HG03039 (cell line): ENCODE measurements around the gene CRYZ.

Source experiments
- ATAC-seq: cut with Tn5 transposase; IDR thresholded peaks from one replicate; pipeline ENCODE4 v1.9.1; 2021; ENCODE audit warnings: mild to moderate bottlenecking, moderate library complexity; ENCODE audit not compliant: unreplicated experiment

The CRYZ gene

GRCh38 chr1:74731399-74732052 is 1.3 kb downstream of the CRYZ start:
- no peak for ATAC-seq

- no peak for ATAC-seq
These were observed 2.9 kb downstream of the CRYZ start for GRCh38 chr1:74729741-74730478.

GRCh38 chr1:74728736-74729135 is 4.1 kb downstream of the CRYZ start:
- no peak for ATAC-seq

- no peak for ATAC-seq
These were observed 6.8 kb downstream of the CRYZ start for GRCh38 chr1:74726063-74726462.

GRCh38 chr1:74717626-74718025 is 15.2 kb downstream of the CRYZ start:
- ATAC-seq = no peak

- no peak for ATAC-seq
These were observed 16.0 kb downstream of the CRYZ start for GRCh38 chr1:74716822-74717221.

GRCh38 chr1:74715806-74716205 is 17.0 kb downstream of the CRYZ start:
- ATAC-seq = no peak

- ATAC-seq = peak; percentile 40
These were observed 17.7 kb downstream of the CRYZ start for GRCh38 chr1:74715236-74715502.

GRCh38 chr1:74714429-74715235 is 18.2 kb downstream of the CRYZ start:
- ATAC-seq = peak; percentile 70

GRCh38 chr1:74713849-74714248 is 19.0 kb downstream of the CRYZ start:
- ATAC-seq = no peak

- ATAC-seq = no peak
These were observed 20.0 kb downstream of the CRYZ start for GRCh38 chr1:74712881-74713280.

- ATAC-seq = no peak
These were observed 29.3 kb downstream of the CRYZ start for GRCh38 chr1:74703386-74704182.

- no peak for ATAC-seq
These were observed 33.5 kb downstream of the CRYZ start for GRCh38 chr1:74699331-74699730.

GRCh38 chr1:74697832-74698231 is 35.0 kb downstream of the CRYZ start:
- no peak for ATAC-seq

- no peak for ATAC-seq
These were observed 39.4 kb downstream of the CRYZ start for GRCh38 chr1:74693473-74693872.

- ATAC-seq = no peak
These were observed 41.9 kb downstream of the CRYZ start for GRCh38 chr1:74690909-74691308.

GRCh38 chr1:74690364-74690696 is 42.5 kb downstream of the CRYZ start:
- no peak for ATAC-seq

GRCh38 chr1:74689621-74690363 is 43.1 kb downstream of the CRYZ start:
- no peak for ATAC-seq

GRCh38 chr1:74686928-74687327 is 45.9 kb downstream of the CRYZ start:
- ATAC-seq = no peak

- no peak for ATAC-seq
These were observed 48.5 kb downstream of the CRYZ start for GRCh38 chr1:74684301-74684700.

GRCh38 chr1:74683656-74684055 is 49.2 kb downstream of the CRYZ start:
- no peak for ATAC-seq
